Hepatocyte (in vitro differentiated cells): ENCODE data around the gene RFPL4A. TPM values are rescaled to one million over a fixed set of nuclear protein-coding genes. Genes with fewer than 3 reads are reported as not detected.
"Not testable (repeated sequence)": the region's sequence is repeated elsewhere in the genome, so short reads cannot be mapped to it uniquely, and the experiment has no call there.

Experiments
- DNase-seq: peaks from one replicate; pipeline ENCODE4 v3.0.0-alpha.2; 2016; ENCODE audit warnings: low spot score
- H2AFZ ChIP-seq: fragments of 200-600 bp; sonication (generic); 2 replicates; pipeline ENCODE4 v1.6.0; 2016; ENCODE audit warnings: antibody characterized with exemption, mild to moderate bottlenecking
- H3K27ac ChIP-seq: fragments of 200-600 bp; sonication (generic); 2 replicates; pipeline ENCODE4 v1.5.1; 2016; ENCODE audit warnings: mild to moderate bottlenecking
- H3K27me3 ChIP-seq: fragments of 200-600 bp; sonication (generic); 2 replicates; pipeline ENCODE4 v1.6.1; 2016
- H3K36me3 ChIP-seq: fragments of 200-600 bp; sonication (generic); replicated peaks from 2 replicates; pipeline ENCODE4 v1.5.1; 2016; ENCODE audit warnings: low read depth; ENCODE audit not compliant: insufficient read depth
- H3K4me1 ChIP-seq: fragments of 200-600 bp; sonication (generic); 2 replicates; pipeline ENCODE4 v1.5.1; 2016; ENCODE audit warnings: mild to moderate bottlenecking, moderate library complexity; ENCODE audit not compliant: insufficient read depth
- H3K4me2 ChIP-seq: fragments of 200-600 bp; sonication (generic); 2 replicates; pipeline ENCODE4 v1.6.0; 2016
- H3K4me3 ChIP-seq: fragments of 200-600 bp; sonication (generic); 2 replicates; pipeline ENCODE4 v1.5.1; 2016; ENCODE audit warnings: mild to moderate bottlenecking
- H3K79me2 ChIP-seq: fragments of 200-600 bp; sonication (generic); 2 replicates; pipeline ENCODE4 v1.6.0; 2017; ENCODE audit warnings: mild to moderate bottlenecking
- H3K9me2 ChIP-seq: fragments of 200-600 bp; sonication (generic); replicated peaks from 2 replicates; pipeline ENCODE4 v1.6.0; 2017; ENCODE audit warnings: mild to moderate bottlenecking; ENCODE audit not compliant: insufficient read depth
- H3K9me3 ChIP-seq: fragments of 200-600 bp; sonication (generic); 2 replicates; pipeline ENCODE4 v1.5.1; 2016; ENCODE audit warnings: low read depth, mild to moderate bottlenecking
- H4K20me1 ChIP-seq: fragments of 200-600 bp; sonication (generic); 2 replicates; pipeline ENCODE4 v1.6.0; 2016; ENCODE audit warnings: mild to moderate bottlenecking; ENCODE audit not compliant: insufficient read depth, poor library complexity, severe bottlenecking
- EZH2 ChIP-seq: fragments of 200-600 bp; sonication (generic); IDR thresholded peaks from 2 replicates; pipeline ENCODE4 v1.6.1; 2016; ENCODE audit warnings: antibody characterized with exemption, mild to moderate bottlenecking, borderline replicate concordance
- EZH2phosphoT487 ChIP-seq: fragments of 200-600 bp; sonication (generic); IDR thresholded peaks from one replicate; pipeline ENCODE4 v1.6.1; 2018; ENCODE audit warnings: antibody characterized with exemption, mild to moderate bottlenecking, low read depth, moderate library complexity; ENCODE audit not compliant: unreplicated experiment, severe bottlenecking
- WGBS: methylation state at CpG from one replicate; pipeline ENCODE4 v1.1.6; 2016; ENCODE audit warnings: low lambda C conversion rate; ENCODE audit errors: missing lambda C conversion rate; 5-methylcytosine and 5-hydroxymethylcytosine counted together
- polyA plus RNA-seq: library from polyadenylated mRNA; unstranded; fragments of >200 nt; fragmentation: Nextera tagmentation; extraction: Ambion mirVana; gene quantifications from 2 replicates; pipeline ENCODE4 v1.2.1, GENCODE V29; 2016
- total RNA-seq: library from RNA; depleted of rRNA; stranded (reverse); fragments of >200 nt; gene quantifications from 2 replicates; pipeline ENCODE4 v1.2.3, GENCODE V29; 2014
- TF ChIP-seq, protein P1 (sequence below): fragments of 200-600 bp; sonication (generic); IDR thresholded peaks from 2 replicates; pipeline ENCODE4 v1.5.1; 2016; ENCODE audit warnings: antibody characterized with exemption, mild to moderate bottlenecking; ENCODE audit not compliant: poor library complexity

RFPL4A gene
- total and polyA plus RNA-seq, 2 experiments from 2014 or later: not detected

GRCh38 chr19:55717251-55717650 is 41.6 kb upstream of the RFPL4A start:
- no peaks in the 10 kb centered on the region for H3K4me1 ChIP-seq
- WGBS: 82% methylated on average over 11 of the region's 11 CpGs
- H2AFZ ChIP-seq: no peak overlapping the region
- no peak overlapping the region for H3K4me3 ChIP-seq
- TF ChIP-seq, protein P1, sequence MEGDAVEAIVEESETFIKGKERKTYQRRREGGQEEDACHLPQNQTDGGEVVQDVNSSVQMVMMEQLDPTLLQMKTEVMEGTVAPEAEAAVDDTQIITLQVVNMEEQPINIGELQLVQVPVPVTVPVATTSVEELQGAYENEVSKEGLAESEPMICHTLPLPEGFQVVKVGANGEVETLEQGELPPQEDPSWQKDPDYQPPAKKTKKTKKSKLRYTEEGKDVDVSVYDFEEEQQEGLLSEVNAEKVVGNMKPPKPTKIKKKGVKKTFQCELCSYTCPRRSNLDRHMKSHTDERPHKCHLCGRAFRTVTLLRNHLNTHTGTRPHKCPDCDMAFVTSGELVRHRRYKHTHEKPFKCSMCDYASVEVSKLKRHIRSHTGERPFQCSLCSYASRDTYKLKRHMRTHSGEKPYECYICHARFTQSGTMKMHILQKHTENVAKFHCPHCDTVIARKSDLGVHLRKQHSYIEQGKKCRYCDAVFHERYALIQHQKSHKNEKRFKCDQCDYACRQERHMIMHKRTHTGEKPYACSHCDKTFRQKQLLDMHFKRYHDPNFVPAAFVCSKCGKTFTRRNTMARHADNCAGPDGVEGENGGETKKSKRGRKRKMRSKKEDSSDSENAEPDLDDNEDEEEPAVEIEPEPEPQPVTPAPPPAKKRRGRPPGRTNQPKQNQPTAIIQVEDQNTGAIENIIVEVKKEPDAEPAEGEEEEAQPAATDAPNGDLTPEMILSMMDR: no peak
- TF ChIP-seq EZH2phosphoT487: no peak
- TF ChIP-seq EZH2: no peak
- no peak for DNase-seq
- no peaks in the 10 kb centered on the region for H4K20me1 ChIP-seq
- no peaks in the 10 kb centered on the region for H3K27me3 ChIP-seq
- no peak overlapping the region for H3K4me2 ChIP-seq
- H3K36me3 ChIP-seq: no peaks in the 10 kb centered on the region
- no peaks in the 10 kb centered on the region for H3K9me2 ChIP-seq
- H3K79me2 ChIP-seq: no peaks in the 10 kb centered on the region
- no peak overlapping the region for H3K27ac ChIP-seq
- no peaks in the 10 kb centered on the region for H3K9me3 ChIP-seq

- not testable (repeated sequence) for H3K27me3 ChIP-seq, H3K79me2 ChIP-seq, DNase-seq, H4K20me1 ChIP-seq, H3K36me3 ChIP-seq, H3K4me1 ChIP-seq, H3K9me3 ChIP-seq, H3K27ac ChIP-seq, H3K9me2 ChIP-seq, H3K4me2 ChIP-seq, H2AFZ ChIP-seq, H3K4me3 ChIP-seq
- WGBS: 71% methylated on average over 13 of the region's 13 CpGs
Observed at GRCh38 chr19:55717879-55718711, 40.8 kb upstream of the RFPL4A start.

DNA sequence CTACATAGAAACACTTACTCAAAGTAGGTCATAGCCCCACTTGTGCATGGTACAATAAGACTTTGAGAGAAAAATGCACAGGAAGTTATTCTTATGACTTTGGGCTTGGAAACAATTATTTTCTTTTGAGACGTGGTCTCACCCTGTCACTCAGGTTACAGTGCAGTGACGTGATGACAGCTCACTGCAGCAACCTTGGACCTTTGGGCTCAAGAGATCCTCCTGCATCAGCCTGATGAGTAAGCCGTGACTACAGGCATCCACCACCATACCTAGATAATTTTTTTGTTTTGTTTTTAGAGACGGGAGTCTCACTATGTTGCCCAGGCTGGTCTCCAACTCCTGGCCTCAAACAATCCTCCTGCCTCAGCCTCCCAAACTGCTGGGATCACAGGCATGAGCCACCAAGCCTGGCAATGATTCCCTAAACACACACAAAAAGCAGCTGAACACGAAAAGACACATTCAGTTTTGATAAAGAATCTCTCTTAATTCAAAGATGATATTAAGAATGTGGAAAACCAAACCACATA is 38.6 kb upstream of the RFPL4A start:
- no peak for DNase-seq
- TF ChIP-seq EZH2 (no peak), EZH2phosphoT487 (no peak)
- TF ChIP-seq, protein P1: no peak
- Histone ChIP-seq H3K4me2 (no peak overlapping the region), H2AFZ (no peak overlapping the region), H3K9me2 (no peaks in the 10 kb centered on the region), H3K36me3 (no peaks in the 10 kb centered on the region), H3K4me3 (no peak overlapping the region), H4K20me1 (no peaks in the 10 kb centered on the region), H3K27ac (no peak overlapping the region), H3K79me2 (no peaks in the 10 kb centered on the region), H3K9me3 (no peaks in the 10 kb centered on the region), H3K27me3 (no peaks in the 10 kb centered on the region), H3K4me1 (no peaks in the 10 kb centered on the region)
- 65% methylated on average over 5 of the region's 5 CpGs for WGBS

DNA sequence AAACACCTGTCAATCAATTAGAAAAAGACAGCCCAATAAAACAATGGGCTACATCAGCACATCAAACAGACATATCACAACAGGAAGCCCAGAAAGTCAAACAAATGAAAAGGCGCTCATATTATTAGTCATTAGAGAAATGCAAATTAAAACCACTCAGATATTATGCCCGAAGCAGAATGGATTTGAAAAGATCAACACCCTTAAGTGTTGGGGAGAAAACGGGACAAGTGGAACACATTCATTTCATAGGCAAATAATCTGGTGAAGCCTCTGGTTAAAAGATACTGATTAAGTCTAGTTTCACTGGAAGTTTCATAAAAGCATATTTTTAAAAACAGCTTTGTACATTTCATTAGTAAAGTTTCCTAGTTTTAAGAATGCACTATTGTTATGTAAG is 38.1 kb upstream of the RFPL4A start:
- no peak overlapping the region for H3K4me2 ChIP-seq
- H3K9me2 ChIP-seq: no peaks in the 10 kb centered on the region
- no peaks in the 10 kb centered on the region for H3K36me3 ChIP-seq
- WGBS: 70% methylated on average over 3 of the region's 3 CpGs
- no peak for DNase-seq
- H3K79me2 ChIP-seq: no peaks in the 10 kb centered on the region
- no peak overlapping the region for H2AFZ ChIP-seq
- H3K9me3 ChIP-seq: no peaks in the 10 kb centered on the region
- H3K27ac ChIP-seq: no peak overlapping the region
- H3K4me3 ChIP-seq: no peak overlapping the region
- H3K4me1 ChIP-seq: no peaks in the 10 kb centered on the region
- H4K20me1 ChIP-seq: no peaks in the 10 kb centered on the region
- H3K27me3 ChIP-seq: no peaks in the 10 kb centered on the region
- TF ChIP-seq EZH2phosphoT487 (no peak), EZH2 (no peak)
- TF ChIP-seq, protein P1: no peak
